ENCODE data around the gene KRTAP12-4.

The KRTAP12-4 gene

GRCh38 chr21:44618909-44619308 lies 35.5 kb downstream of the KRTAP12-4 start:
- TF ChIP-seq TAF1 (IDR thresholded peaks at IDR 0.05; ENCODE audit: low read depth): no peak
- no peak for TF ChIP-seq RAD21 (IDR thresholded peaks at IDR 0.05; ENCODE audit: low read depth)

DNA sequence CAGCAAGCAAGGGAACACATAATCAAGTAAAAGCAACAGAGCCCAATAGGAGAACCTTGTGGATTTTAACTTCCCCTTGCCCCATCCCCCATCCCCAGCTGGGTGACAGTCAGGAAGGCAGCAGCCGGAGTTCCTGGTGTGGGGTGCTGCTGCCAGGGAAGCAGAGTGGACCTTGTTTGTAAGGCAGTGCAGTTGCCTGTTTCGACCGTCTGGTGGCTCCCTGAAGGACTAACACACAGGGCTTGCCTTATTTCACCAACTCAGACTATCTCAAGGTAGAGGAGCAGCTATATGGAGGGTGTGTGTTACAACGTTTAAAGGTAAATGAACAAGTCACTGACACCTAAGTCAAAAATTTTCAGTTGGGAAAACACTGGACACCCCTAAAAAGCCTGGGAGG lies 36.0 kb downstream of the KRTAP12-4 start:
- TF ChIP-seq TAF1 (IDR thresholded peaks at IDR 0.05; ENCODE audit: low read depth): no peak

DNA sequence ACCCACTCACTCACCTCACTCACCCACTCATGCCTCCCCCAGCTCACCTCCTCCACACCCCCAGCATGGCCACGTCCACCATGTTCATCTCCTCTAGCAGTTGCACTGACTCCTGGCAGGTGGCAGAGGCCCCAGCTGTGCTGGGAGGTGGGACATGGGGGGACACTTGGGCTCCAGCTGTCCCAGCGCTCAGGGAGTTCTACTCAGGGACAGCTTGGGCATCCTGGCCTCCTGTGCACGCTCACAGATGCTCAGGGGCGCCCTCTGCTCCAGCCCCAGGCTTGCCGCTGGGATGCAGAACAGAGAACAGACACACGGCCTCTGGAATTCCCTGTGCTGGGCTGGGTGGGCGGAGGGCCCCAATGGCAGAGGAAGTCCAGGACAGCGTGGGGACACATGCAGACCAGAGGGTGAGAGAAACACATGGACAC lies 37.4 kb downstream of the KRTAP12-4 start:
- TF ChIP-seq MAX (IDR thresholded peaks at IDR 0.05): no peak
- no peak for TF ChIP-seq YY1 (IDR thresholded peaks at IDR 0.05; ENCODE audit: low read depth)
- TF ChIP-seq RAD21 (IDR thresholded peaks at IDR 0.05; ENCODE audit: low read depth): no peak
- TF ChIP-seq FOXM1 (IDR thresholded peaks at IDR 0.05; ENCODE audit: borderline replicate concordance, low read depth): no peak
- TF ChIP-seq EP300 (IDR thresholded peaks at IDR 0.05; ENCODE audit: borderline replicate concordance): no peak
- no peak for TF ChIP-seq CREB1 (IDR thresholded peaks at IDR 0.05; ENCODE audit: low read depth)
- TF ChIP-seq CEBPB (IDR thresholded peaks at IDR 0.05): no peak

GRCh38 chr21:44616591-44616926 lies 37.9 kb downstream of the KRTAP12-4 start:
- no peak for TF ChIP-seq TEAD4 (IDR thresholded peaks at IDR 0.05)
- no peak for TF ChIP-seq YY1 (IDR thresholded peaks at IDR 0.05; ENCODE audit: low read depth)
- TF ChIP-seq NFIC (IDR thresholded peaks at IDR 0.05): no peak
- no peak for TF ChIP-seq ZBTB7A (IDR thresholded peaks at IDR 0.05; ENCODE audit: low read depth)
- no peak for TF ChIP-seq CREB1 (IDR thresholded peaks at IDR 0.05; ENCODE audit: low read depth)
- TF ChIP-seq EP300 (IDR thresholded peaks at IDR 0.05; ENCODE audit: borderline replicate concordance): no peak
- TF ChIP-seq REST (IDR thresholded peaks at IDR 0.05; ENCODE audit: low read depth): no peak
- no peak for TF ChIP-seq CEBPB (IDR thresholded peaks at IDR 0.05)
- no peak for TF ChIP-seq EGR1 (IDR thresholded peaks at IDR 0.05)
- no peak for TF ChIP-seq TAF1 (IDR thresholded peaks at IDR 0.05; ENCODE audit: low read depth)
- no peak for TF ChIP-seq TCF12 (IDR thresholded peaks at IDR 0.05; ENCODE audit: low read depth)
- TF ChIP-seq FOXM1 (IDR thresholded peaks at IDR 0.05; ENCODE audit: borderline replicate concordance, low read depth): no peak
- TF ChIP-seq, protein P1, sequence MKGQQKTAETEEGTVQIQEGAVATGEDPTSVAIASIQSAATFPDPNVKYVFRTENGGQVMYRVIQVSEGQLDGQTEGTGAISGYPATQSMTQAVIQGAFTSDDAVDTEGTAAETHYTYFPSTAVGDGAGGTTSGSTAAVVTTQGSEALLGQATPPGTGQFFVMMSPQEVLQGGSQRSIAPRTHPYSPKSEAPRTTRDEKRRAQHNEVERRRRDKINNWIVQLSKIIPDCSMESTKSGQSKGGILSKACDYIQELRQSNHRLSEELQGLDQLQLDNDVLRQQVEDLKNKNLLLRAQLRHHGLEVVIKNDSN (IDR thresholded peaks at IDR 0.05): no peak
- no peak for TF ChIP-seq RAD21 (IDR thresholded peaks at IDR 0.05; ENCODE audit: low read depth)
- TF ChIP-seq MAX (IDR thresholded peaks at IDR 0.05): no peak

- TF ChIP-seq TAF1 (IDR thresholded peaks at IDR 0.05; ENCODE audit: low read depth) (no peak), CEBPB (IDR thresholded peaks at IDR 0.05) (no peak), CREB1 (IDR thresholded peaks at IDR 0.05; ENCODE audit: low read depth) (no peak)
These were observed 38.4 kb downstream of the KRTAP12-4 start for GRCh38 chr21:44615911-44616590.

GRCh38 chr21:44615466-44615865 lies 39.0 kb downstream of the KRTAP12-4 start:
- TF ChIP-seq NFIC (IDR thresholded peaks at IDR 0.05) (no peak), EGR1 (IDR thresholded peaks at IDR 0.05) (no peak), YY1 (IDR thresholded peaks at IDR 0.05; ENCODE audit: low read depth) (no peak), ZBTB7A (IDR thresholded peaks at IDR 0.05; ENCODE audit: low read depth) (no peak), RAD21 (IDR thresholded peaks at IDR 0.05; ENCODE audit: low read depth) (no peak), TEAD4 (IDR thresholded peaks at IDR 0.05) (no peak), FOXM1 (IDR thresholded peaks at IDR 0.05; ENCODE audit: borderline replicate concordance, low read depth) (no peak), MAX (IDR thresholded peaks at IDR 0.05) (no peak), EP300 (IDR thresholded peaks at IDR 0.05; ENCODE audit: borderline replicate concordance) (no peak), CREB1 (IDR thresholded peaks at IDR 0.05; ENCODE audit: low read depth) (no peak), TCF12 (IDR thresholded peaks at IDR 0.05; ENCODE audit: low read depth) (no peak), CEBPB (IDR thresholded peaks at IDR 0.05) (no peak), TAF1 (IDR thresholded peaks at IDR 0.05; ENCODE audit: low read depth) (no peak), REST (IDR thresholded peaks at IDR 0.05; ENCODE audit: low read depth) (no peak)
- TF ChIP-seq, protein P1 (IDR thresholded peaks at IDR 0.05): no peak
